Measurements from ENCODE around the gene APOF. TPM values are rescaled to one million over a fixed set of nuclear protein-coding genes. Genes with fewer than 3 reads are reported as not detected.

The APOF gene
- total and polyA plus RNA-seq, 2 of the 13 experiments (the other 11 are each of a cell fraction or from before 2014, with no cell fraction given), result 3.3 to 23.9 TPM

DNA sequence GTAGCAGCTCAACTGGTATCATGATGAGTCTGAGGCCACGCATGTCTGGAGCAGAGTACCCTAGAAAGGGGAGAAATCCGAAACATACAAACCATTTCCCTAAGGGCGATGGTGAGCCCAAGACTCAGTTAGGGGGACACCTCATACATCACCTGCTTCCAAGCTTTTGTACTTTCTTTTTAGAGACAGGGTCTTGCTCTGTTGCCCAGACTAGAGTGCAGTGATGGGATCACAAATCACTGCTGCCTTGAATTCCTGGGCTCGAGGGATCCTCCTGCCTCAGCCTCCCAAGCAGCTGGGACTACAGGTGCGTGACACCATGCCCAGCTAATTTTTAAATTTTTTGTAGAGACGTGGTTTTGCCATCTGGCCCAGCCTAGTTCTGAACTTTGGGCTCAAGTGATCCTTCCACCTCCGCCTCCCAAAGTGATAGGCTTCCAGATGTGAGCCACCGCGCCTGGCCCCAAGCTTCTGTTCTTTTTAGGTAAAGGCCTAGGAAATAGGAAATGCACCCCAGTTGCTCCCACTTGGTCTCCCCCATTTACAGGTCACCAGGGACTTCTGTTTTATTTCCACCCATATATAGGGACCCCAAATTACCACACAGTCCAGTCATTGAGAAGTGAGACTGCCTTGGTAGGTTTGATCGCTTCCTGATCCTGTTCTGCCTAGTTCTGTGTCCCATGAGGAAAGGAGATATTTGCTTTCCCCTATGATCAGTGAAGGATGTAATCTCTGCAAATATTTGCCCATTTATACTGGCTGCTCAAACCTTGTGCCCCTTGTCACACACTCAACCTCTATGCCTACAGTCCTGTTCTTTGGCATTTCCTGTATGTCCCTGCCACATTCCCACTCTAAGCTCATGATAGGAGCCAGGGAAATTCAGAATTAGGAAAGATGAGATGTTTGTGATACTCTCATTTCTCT, at the start of gene APOF (continued):
- TF ChIP-seq, protein P1, sequence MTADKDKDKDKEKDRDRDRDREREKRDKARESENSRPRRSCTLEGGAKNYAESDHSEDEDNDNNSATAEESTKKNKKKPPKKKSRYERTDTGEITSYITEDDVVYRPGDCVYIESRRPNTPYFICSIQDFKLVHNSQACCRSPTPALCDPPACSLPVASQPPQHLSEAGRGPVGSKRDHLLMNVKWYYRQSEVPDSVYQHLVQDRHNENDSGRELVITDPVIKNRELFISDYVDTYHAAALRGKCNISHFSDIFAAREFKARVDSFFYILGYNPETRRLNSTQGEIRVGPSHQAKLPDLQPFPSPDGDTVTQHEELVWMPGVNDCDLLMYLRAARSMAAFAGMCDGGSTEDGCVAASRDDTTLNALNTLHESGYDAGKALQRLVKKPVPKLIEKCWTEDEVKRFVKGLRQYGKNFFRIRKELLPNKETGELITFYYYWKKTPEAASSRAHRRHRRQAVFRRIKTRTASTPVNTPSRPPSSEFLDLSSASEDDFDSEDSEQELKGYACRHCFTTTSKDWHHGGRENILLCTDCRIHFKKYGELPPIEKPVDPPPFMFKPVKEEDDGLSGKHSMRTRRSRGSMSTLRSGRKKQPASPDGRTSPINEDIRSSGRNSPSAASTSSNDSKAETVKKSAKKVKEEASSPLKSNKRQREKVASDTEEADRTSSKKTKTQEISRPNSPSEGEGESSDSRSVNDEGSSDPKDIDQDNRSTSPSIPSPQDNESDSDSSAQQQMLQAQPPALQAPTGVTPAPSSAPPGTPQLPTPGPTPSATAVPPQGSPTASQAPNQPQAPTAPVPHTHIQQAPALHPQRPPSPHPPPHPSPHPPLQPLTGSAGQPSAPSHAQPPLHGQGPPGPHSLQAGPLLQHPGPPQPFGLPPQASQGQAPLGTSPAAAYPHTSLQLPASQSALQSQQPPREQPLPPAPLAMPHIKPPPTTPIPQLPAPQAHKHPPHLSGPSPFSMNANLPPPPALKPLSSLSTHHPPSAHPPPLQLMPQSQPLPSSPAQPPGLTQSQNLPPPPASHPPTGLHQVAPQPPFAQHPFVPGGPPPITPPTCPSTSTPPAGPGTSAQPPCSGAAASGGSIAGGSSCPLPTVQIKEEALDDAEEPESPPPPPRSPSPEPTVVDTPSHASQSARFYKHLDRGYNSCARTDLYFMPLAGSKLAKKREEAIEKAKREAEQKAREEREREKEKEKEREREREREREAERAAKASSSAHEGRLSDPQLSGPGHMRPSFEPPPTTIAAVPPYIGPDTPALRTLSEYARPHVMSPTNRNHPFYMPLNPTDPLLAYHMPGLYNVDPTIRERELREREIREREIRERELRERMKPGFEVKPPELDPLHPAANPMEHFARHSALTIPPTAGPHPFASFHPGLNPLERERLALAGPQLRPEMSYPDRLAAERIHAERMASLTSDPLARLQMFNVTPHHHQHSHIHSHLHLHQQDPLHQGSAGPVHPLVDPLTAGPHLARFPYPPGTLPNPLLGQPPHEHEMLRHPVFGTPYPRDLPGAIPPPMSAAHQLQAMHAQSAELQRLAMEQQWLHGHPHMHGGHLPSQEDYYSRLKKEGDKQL (CRISPR knock-in tag; IDR thresholded peaks at IDR 0.05; ENCODE audit: low read depth), result peak; percentile 51; the same call in 1 of the 2 replicates
- peak; percentile 42; the same call in 1 of the 2 replicates for TF ChIP-seq KDM6A (CRISPR knock-in tag; IDR thresholded peaks at IDR 0.05; ENCODE audit: low read depth)
- TF ChIP-seq, protein P2, sequence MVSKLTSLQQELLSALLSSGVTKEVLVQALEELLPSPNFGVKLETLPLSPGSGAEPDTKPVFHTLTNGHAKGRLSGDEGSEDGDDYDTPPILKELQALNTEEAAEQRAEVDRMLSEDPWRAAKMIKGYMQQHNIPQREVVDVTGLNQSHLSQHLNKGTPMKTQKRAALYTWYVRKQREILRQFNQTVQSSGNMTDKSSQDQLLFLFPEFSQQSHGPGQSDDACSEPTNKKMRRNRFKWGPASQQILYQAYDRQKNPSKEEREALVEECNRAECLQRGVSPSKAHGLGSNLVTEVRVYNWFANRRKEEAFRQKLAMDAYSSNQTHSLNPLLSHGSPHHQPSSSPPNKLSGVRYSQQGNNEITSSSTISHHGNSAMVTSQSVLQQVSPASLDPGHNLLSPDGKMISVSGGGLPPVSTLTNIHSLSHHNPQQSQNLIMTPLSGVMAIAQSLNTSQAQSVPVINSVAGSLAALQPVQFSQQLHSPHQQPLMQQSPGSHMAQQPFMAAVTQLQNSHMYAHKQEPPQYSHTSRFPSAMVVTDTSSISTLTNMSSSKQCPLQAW (CRISPR knock-in tag; IDR thresholded peaks at IDR 0.05), result peak; percentile 4; the same call in 1 of the 2 replicates
- TF ChIP-seq HMG20A (CRISPR knock-in tag; IDR thresholded peaks at IDR 0.05; ENCODE audit: borderline replicate concordance), result peak; percentile 37; the same call in 1 of the 2 replicates
- 0 out of 2 replicates have a peak, but pooled peaks have one; percentile 43 for TF ChIP-seq KAT8 (CRISPR knock-in tag; IDR thresholded peaks at IDR 0.05)
- peak; percentile 39; the same call in 1 of the 2 replicates for TF ChIP-seq RCOR2 (CRISPR knock-in tag; IDR thresholded peaks at IDR 0.05)
- peak; percentile 56; the same call in 1 of the 2 replicates for TF ChIP-seq TARDBP (CRISPR knock-in tag; IDR thresholded peaks at IDR 0.05)
- peak; percentile 53; the same call in 1 of the 2 replicates for TF ChIP-seq HOXA3 (CRISPR knock-in tag; IDR thresholded peaks at IDR 0.05)
- peak; percentile 41; the same call in 1 of the 2 replicates for TF ChIP-seq FOSL2 (CRISPR knock-in tag; IDR thresholded peaks at IDR 0.05)
- TF ChIP-seq, protein P3, sequence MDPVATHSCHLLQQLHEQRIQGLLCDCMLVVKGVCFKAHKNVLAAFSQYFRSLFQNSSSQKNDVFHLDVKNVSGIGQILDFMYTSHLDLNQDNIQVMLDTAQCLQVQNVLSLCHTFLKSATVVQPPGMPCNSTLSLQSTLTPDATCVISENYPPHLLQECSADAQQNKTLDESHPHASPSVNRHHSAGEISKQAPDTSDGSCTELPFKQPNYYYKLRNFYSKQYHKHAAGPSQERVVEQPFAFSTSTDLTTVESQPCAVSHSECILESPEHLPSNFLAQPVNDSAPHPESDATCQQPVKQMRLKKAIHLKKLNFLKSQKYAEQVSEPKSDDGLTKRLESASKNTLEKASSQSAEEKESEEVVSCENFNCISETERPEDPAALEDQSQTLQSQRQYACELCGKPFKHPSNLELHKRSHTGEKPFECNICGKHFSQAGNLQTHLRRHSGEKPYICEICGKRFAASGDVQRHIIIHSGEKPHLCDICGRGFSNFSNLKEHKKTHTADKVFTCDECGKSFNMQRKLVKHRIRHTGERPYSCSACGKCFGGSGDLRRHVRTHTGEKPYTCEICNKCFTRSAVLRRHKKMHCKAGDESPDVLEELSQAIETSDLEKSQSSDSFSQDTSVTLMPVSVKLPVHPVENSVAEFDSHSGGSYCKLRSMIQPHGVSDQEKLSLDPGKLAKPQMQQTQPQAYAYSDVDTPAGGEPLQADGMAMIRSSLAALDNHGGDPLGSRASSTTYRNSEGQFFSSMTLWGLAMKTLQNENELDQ (CRISPR knock-in tag; IDR thresholded peaks at IDR 0.05; ENCODE audit: borderline replicate concordance), result no peak
- TF ChIP-seq MAF1 (CRISPR knock-in tag; IDR thresholded peaks at IDR 0.05; ENCODE audit: borderline replicate concordance), result no peak
- TF ChIP-seq MIXL1 (CRISPR knock-in tag; IDR thresholded peaks at IDR 0.05), result peak; percentile 88
- TF ChIP-seq RARA (CRISPR knock-in tag; IDR thresholded peaks at IDR 0.05), result peak; percentile 77
- TF ChIP-seq HNF4G (IDR thresholded peaks at IDR 0.05; ENCODE audit: borderline replicate concordance, low read depth, low read length), result peak; percentile 47; the same call in 1 of the 2 replicates
- TF ChIP-seq HNF4G (CRISPR knock-in tag; IDR thresholded peaks at IDR 0.05; ENCODE audit: borderline replicate concordance, low read depth), result 0 out of 2 replicates have a peak, but pooled peaks have one; percentile 28
- TF ChIP-seq ZFX (CRISPR knock-in tag; IDR thresholded peaks at IDR 0.05; ENCODE audit: low read depth), result peak; percentile 18; the same call in 1 of the 2 replicates
- TF ChIP-seq PHB2 (IDR thresholded peaks at IDR 0.05; ENCODE audit: partially characterized antibody), result no peak
- peak; percentile 57; the same call in 1 of the 2 replicates for TF ChIP-seq ELF1 (CRISPR knock-in tag; IDR thresholded peaks at IDR 0.05)
- TF ChIP-seq GFI1 (CRISPR knock-in tag; IDR thresholded peaks at IDR 0.05; ENCODE audit: borderline replicate concordance), result peak; percentile 55
- TF ChIP-seq KMT2B (CRISPR knock-in tag; IDR thresholded peaks at IDR 0.05), result peak; percentile 38; the same call in 1 of the 2 replicates
- peak; percentile 51; the same call in 1 of the 2 replicates for TF ChIP-seq NFIC (IDR thresholded peaks at IDR 0.05; ENCODE audit: low read length)
